Trophoblast cell (in vitro differentiated cells and primary cell): Measurements from ENCODE around the gene GGT6.
A peak's percentile ranks its signal among the peaks of the same experiment; 100 is the strongest.

ENCODE experiments used
- DNase-seq, 2 donors: peaks; one replicate each; pipeline ENCODE4 v3.0.0-alpha.2; 2016
- H2AFZ ChIP-seq: 2 replicates; pipeline ENCODE4 v1.6.1; 2013; ENCODE audit warnings: low read length, moderate library complexity, mild to moderate bottlenecking; ENCODE audit not compliant: insufficient read depth, poor library complexity
- H2AK5ac ChIP-seq: 2 replicates; pipeline ENCODE4 v1.6.1; 2013; ENCODE audit warnings: mild to moderate bottlenecking, low read length
- H2BK120ac ChIP-seq: 2 replicates; pipeline ENCODE4 v1.6.1; 2013; ENCODE audit warnings: low read length, mild to moderate bottlenecking, moderate library complexity; ENCODE audit not compliant: insufficient read depth, poor library complexity
- H2BK12ac ChIP-seq: 2 replicates; pipeline ENCODE4 v1.6.1; 2013; ENCODE audit warnings: mild to moderate bottlenecking, low read length, moderate library complexity
- H2BK5ac ChIP-seq: 2 replicates; pipeline ENCODE4 v1.6.1; 2013; ENCODE audit warnings: low read length, low read depth, moderate library complexity, mild to moderate bottlenecking; ENCODE audit not compliant: poor library complexity
- H3K14ac ChIP-seq: 2 replicates; pipeline ENCODE4 v1.6.1; 2013; ENCODE audit warnings: mild to moderate bottlenecking, low read length
- H3K18ac ChIP-seq: 2 replicates; pipeline ENCODE4 v1.6.1; 2013; ENCODE audit warnings: mild to moderate bottlenecking, low read length
- H3K23ac ChIP-seq: 2 replicates; pipeline ENCODE4 v1.6.1; 2013; ENCODE audit warnings: low read length
- H3K27ac ChIP-seq: 2 replicates; pipeline ENCODE4 v1.5.1; 2013; ENCODE audit warnings: low read depth, mild to moderate bottlenecking, inconsistent platforms, low read length, moderate library complexity
- H3K27me3 ChIP-seq: 2 replicates; pipeline ENCODE4 v1.6.1; 2013; ENCODE audit warnings: inconsistent platforms, mild to moderate bottlenecking, low read length, moderate library complexity; ENCODE audit not compliant: insufficient read depth
- H3K36me3 ChIP-seq, 2 experiments: 1 replicate in 1 of 2; 2 replicates in 1 of 2; pipeline ENCODE4 v1.6.1; 2013; ENCODE audit warnings: low read length in 2 of 2, mild to moderate bottlenecking in 2 of 2, moderate library complexity in 1 of 2; ENCODE audit not compliant: insufficient read depth in 2 of 2, control insufficient read depth in 1 of 2
- H3K4ac ChIP-seq: 2 replicates; pipeline ENCODE4 v1.6.1; 2013; ENCODE audit warnings: low read depth, mild to moderate bottlenecking, low read length, moderate library complexity
- H3K4me1 ChIP-seq, 2 experiments: 1 replicate in 1 of 2; 2 replicates in 1 of 2; pipeline ENCODE4 v1.6.1; 2013; ENCODE audit warnings: low read length in 2 of 2, mild to moderate bottlenecking in 2 of 2, moderate library complexity in 1 of 2; ENCODE audit not compliant: insufficient read depth in 2 of 2, control insufficient read depth in 1 of 2
- H3K4me2 ChIP-seq: 2 replicates; pipeline ENCODE4 v1.6.1; 2013; ENCODE audit warnings: inconsistent platforms, mild to moderate bottlenecking, low read length, moderate library complexity
- H3K4me3 ChIP-seq: 2 replicates; pipeline ENCODE4 v1.5.1; 2013; ENCODE audit warnings: mild to moderate bottlenecking, low read depth, low read length, inconsistent platforms
- H3K79me1 ChIP-seq: one replicate; pipeline ENCODE4 v1.6.1; 2013; ENCODE audit warnings: low read length
- H3K79me2 ChIP-seq: 2 replicates; pipeline ENCODE4 v1.6.1; 2013; ENCODE audit warnings: low read length, mild to moderate bottlenecking; ENCODE audit not compliant: control insufficient read depth, insufficient read depth, poor library complexity
- H3K9ac ChIP-seq: 2 replicates; pipeline ENCODE4 v1.6.1; 2013; ENCODE audit warnings: mild to moderate bottlenecking, low read length
- H3K9me3 ChIP-seq: 2 replicates; pipeline ENCODE4 v1.6.1; 2013; ENCODE audit warnings: low read depth, mild to moderate bottlenecking, control low read depth, inconsistent platforms, low read length; ENCODE audit not compliant: insufficient read depth
- H4K12ac ChIP-seq: 2 replicates; pipeline ENCODE4 v1.6.1; 2013; ENCODE audit warnings: low read depth, mild to moderate bottlenecking, low read length, moderate library complexity
- H4K8ac ChIP-seq: 2 replicates; pipeline ENCODE4 v1.6.1; 2013; ENCODE audit warnings: low read depth, mild to moderate bottlenecking, low read length, moderate library complexity
- H4K91ac ChIP-seq: one replicate; pipeline ENCODE4 v1.6.1; 2013; ENCODE audit warnings: low read depth, mild to moderate bottlenecking, low read length, moderate library complexity
- WGBS: extraction: QIAGEN DNeasy Blood & Tissue Kit; methylation state at CpG from one replicate; pipeline ENCODE4 v1.1.7; 2013; ENCODE audit warnings: missing lambda C conversion rate; ENCODE audit not compliant: insufficient read length, insufficient coverage; ENCODE audit errors: extremely low coverage; 5-methylcytosine and 5-hydroxymethylcytosine counted together

GGT6 gene

DNA sequence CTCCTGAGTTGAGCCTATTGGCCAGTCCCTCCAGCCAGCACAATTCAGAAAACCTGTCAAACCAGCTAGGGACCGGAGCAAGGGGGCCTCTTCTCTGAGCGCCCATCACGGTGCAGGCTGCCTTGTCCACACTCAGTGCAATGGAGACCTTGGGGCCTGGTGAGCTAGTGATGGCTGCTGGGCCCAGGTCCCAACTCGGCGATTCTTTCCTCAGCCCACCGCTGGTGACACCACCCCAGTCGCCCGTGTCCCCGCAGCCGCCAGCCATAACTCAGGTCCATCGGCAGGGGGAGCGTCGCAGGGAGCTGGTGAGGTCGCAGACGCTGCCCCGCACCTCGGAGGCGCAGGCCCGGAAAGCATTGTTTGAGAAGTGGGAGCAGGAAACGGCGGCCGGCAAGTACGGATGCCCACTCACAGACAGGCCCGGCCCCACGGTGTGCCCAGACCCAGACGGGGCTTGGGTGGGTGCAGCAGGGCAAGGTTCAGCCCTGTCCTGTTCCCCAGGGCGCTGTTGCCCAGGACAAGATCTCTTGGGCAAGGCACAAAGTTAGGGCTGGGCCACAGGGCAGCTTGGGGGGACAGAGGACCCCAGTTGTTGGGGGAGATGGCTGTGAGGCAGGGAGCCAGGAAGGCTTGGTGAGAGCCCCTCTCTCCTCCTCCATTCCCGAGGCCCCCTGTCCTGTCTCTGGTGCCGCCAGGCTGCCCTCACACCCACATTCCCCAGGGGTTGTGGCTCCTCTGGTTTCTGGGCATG is 34.7 kb upstream of the GGT6 start:
- peak overlapping the region; percentile 7 for H3K27ac ChIP-seq
- peak overlapping the region; percentile 3 for H3K4me2 ChIP-seq
- peak overlapping the region; percentile 51 for H2AK5ac ChIP-seq
- peak overlapping the region; percentile 73 for H2BK12ac ChIP-seq
- H3K27me3 ChIP-seq, result no peaks in the 10 kb centered on the region
- no peak overlapping the region for H3K9ac ChIP-seq
- peak overlapping the region; percentile 19 for H4K12ac ChIP-seq
- DNase-seq, result peak; percentile 33 to 60
- no peaks in the 10 kb centered on the region for H3K9me3 ChIP-seq
- H3K4me3 ChIP-seq, result no peak overlapping the region
- H3K4me1 ChIP-seq, result peaks cover 62 to 67% of the 10 kb centered on the region in 2 experiments
- peak overlapping the region; percentile 68 for H3K14ac ChIP-seq
- peaks cover 24% of the 10 kb centered on the region for H3K79me2 ChIP-seq
- peaks cover 34% of the 10 kb centered on the region for H3K79me1 ChIP-seq
- H4K8ac ChIP-seq, result peak overlapping the region; percentile 20
- H3K4ac ChIP-seq, result peak overlapping the region; percentile 57
- peak overlapping the region; percentile 29 for H2BK120ac ChIP-seq
- no peak overlapping the region for H2AFZ ChIP-seq
- no CpG with 5 or more reads among the region's 29 CpGs for WGBS
- peak overlapping the region; percentile 26 for H2BK5ac ChIP-seq
- H3K18ac ChIP-seq, result peak overlapping the region; percentile 84
- no peak overlapping the region for H3K23ac ChIP-seq
- peak overlapping the region; percentile 76 for H4K91ac ChIP-seq
- H3K36me3 ChIP-seq, result peaks cover 50 to 57% of the 10 kb centered on the region in 2 experiments

GRCh38 chr17:4594406-4594805 is 34.0 kb upstream of the GGT6 start:
- no peak overlapping the region for H3K18ac ChIP-seq
- no peak overlapping the region for H2AFZ ChIP-seq
- peaks cover 61 to 66% of the 10 kb centered on the region in 2 experiments for H3K4me1 ChIP-seq
- H4K12ac ChIP-seq, result no peak overlapping the region
- H3K27me3 ChIP-seq, result no peaks in the 10 kb centered on the region
- no peak overlapping the region for H2BK5ac ChIP-seq
- H2BK120ac ChIP-seq, result no peak overlapping the region
- no peak overlapping the region for H3K23ac ChIP-seq
- H4K91ac ChIP-seq, result no peak overlapping the region
- H3K4ac ChIP-seq, result peak overlapping the region; percentile 42
- peaks cover 33% of the 10 kb centered on the region for H3K79me1 ChIP-seq
- H3K79me2 ChIP-seq, result peaks cover 25% of the 10 kb centered on the region
- H3K4me2 ChIP-seq, result peak overlapping the region; percentile 3
- no peak overlapping the region for H2AK5ac ChIP-seq
- H3K9me3 ChIP-seq, result no peaks in the 10 kb centered on the region
- H4K8ac ChIP-seq, result no peak overlapping the region
- H3K14ac ChIP-seq, result no peak overlapping the region
- no CpG with 5 or more reads among the region's 7 CpGs for WGBS
- no peak overlapping the region for H2BK12ac ChIP-seq
- no peak for DNase-seq
- H3K27ac ChIP-seq, result no peak overlapping the region
- no peak overlapping the region for H3K9ac ChIP-seq
- no peak overlapping the region for H3K4me3 ChIP-seq
- H3K36me3 ChIP-seq, result peaks cover 50 to 57% of the 10 kb centered on the region in 2 experiments

- WGBS, result no CpG with 5 or more reads among the region's 14 CpGs
- H2AK5ac ChIP-seq, result peak overlapping the region; percentile 3
Observed at GRCh38 chr17:4593021-4593421, 32.6 kb upstream of the GGT6 start.

GRCh38 chr17:4592240-4593005 is 32.0 kb upstream of the GGT6 start:
- H3K4me1 ChIP-seq, result peaks cover 58 to 65% of the 10 kb centered on the region in 2 experiments
- no peak overlapping the region for H3K4me2 ChIP-seq
- no CpG with 5 or more reads among the region's 11 CpGs for WGBS
- peak overlapping the region; percentile 61 for H3K18ac ChIP-seq
- no peaks in the 10 kb centered on the region for H3K9me3 ChIP-seq
- DNase-seq, result no peak
- no peak overlapping the region for H4K91ac ChIP-seq
- peak overlapping the region; percentile 14 for H4K8ac ChIP-seq
- H2BK120ac ChIP-seq, result no peak overlapping the region
- peak overlapping the region; percentile 3 for H2AK5ac ChIP-seq
- H2BK12ac ChIP-seq, result no peak overlapping the region
- H3K23ac ChIP-seq, result no peak overlapping the region
- peaks cover 35% of the 10 kb centered on the region for H3K79me2 ChIP-seq
- no peak overlapping the region for H2BK5ac ChIP-seq
- no peak overlapping the region for H3K9ac ChIP-seq
- H3K4ac ChIP-seq, result peak overlapping the region; percentile 46
- no peak overlapping the region for H3K14ac ChIP-seq
- no peak overlapping the region for H3K4me3 ChIP-seq
- peaks cover 31% of the 10 kb centered on the region for H3K79me1 ChIP-seq
- peaks cover 43 to 49% of the 10 kb centered on the region in 2 experiments for H3K36me3 ChIP-seq
- H3K27me3 ChIP-seq, result no peaks in the 10 kb centered on the region
- H3K27ac ChIP-seq, result no peak overlapping the region
- H2AFZ ChIP-seq, result no peak overlapping the region
- no peak overlapping the region for H4K12ac ChIP-seq

More at GRCh38 chr17:4593021-4593421, 32.6 kb upstream of the GGT6 start:
- Histone ChIP-seq H4K8ac (peak overlapping the region; percentile 14), H3K36me3 (peaks cover 49 to 54% of the 10 kb centered on the region in 2 experiments), H3K4me1 (peaks cover 62 to 68% of the 10 kb centered on the region in 2 experiments), H2AFZ (no peak overlapping the region), H2BK12ac (no peak overlapping the region), H3K4me2 (no peak overlapping the region), H3K79me2 (peaks cover 35% of the 10 kb centered on the region), H2BK5ac (no peak overlapping the region), H3K23ac (no peak overlapping the region), H3K4ac (peak overlapping the region; percentile 46), H3K14ac (no peak overlapping the region), H3K9ac (no peak overlapping the region), H3K27ac (no peak overlapping the region), H3K18ac (peak overlapping the region; percentile 61), H2BK120ac (no peak overlapping the region), H3K79me1 (peaks cover 35% of the 10 kb centered on the region), H3K27me3 (no peaks in the 10 kb centered on the region), H3K9me3 (no peaks in the 10 kb centered on the region), H4K91ac (no peak overlapping the region), H3K4me3 (peak overlapping the region; percentile 13), H4K12ac (no peak overlapping the region)
- no peak for DNase-seq
